PC-9 (cell line): Measurements from ENCODE around the gene FA2H. TPM values are rescaled to one million over a fixed set of nuclear protein-coding genes. Genes with fewer than 3 reads are reported as not detected.
A peak's percentile ranks its signal among the peaks of the same experiment; 100 is the strongest.

Experiments used
- BruUV-seq: library from RNA; stranded (reverse); fragments of 400-500 nt; replicated peaks from 2 replicates; lab custom pipeline; 2021; lab: Mats Ljungman, UMichigan
- CTCF ChIA-PET: fragments of 300-600 bp; sonication (Branson Sonifier 250); formaldehyde crosslinking; loops from one replicate; lab custom pipeline; 2022; ENCODE audit warnings: antibody characterized with exemption; lab: Charles Lee
- POLR2A ChIA-PET: fragments of 300-600 bp; sonication (Branson Sonifier 250); formaldehyde crosslinking; loops from one replicate; lab custom pipeline; 2022; ENCODE audit warnings: antibody characterized with exemption; ENCODE audit not compliant: unreplicated experiment; lab: Charles Lee
- DNase-seq, 2 experiments: peaks; one replicate each; pipeline versions ENCODE4 v3.0.0 to v3.0.0-alpha.2; 2015 to 2022; ENCODE audit warnings: mixed read lengths in 1 of 2
- H2AFZ ChIP-seq: fragments of 200-600 bp; sonication (generic); 2 replicates; pipeline ENCODE4 v1.8.1; 2017; ENCODE audit warnings: antibody characterized with exemption
- H3F3A ChIP-seq: fragments of 200-600 bp; sonication (generic); 2 replicates; pipeline ENCODE4 v1.8.1; 2017; ENCODE audit warnings: antibody characterized with exemption, mild to moderate bottlenecking, low read depth; ENCODE audit not compliant: insufficient read depth
- H3K27ac ChIP-seq: fragments of 200-600 bp; sonication (generic); 2 replicates; pipeline ENCODE4 v1.6.1; 2016; ENCODE audit warnings: mixed run types
- H3K27me3 ChIP-seq: fragments of 200-600 bp; sonication (generic); 2 replicates; pipeline ENCODE4 v1.6.1; 2016; ENCODE audit warnings: low read depth, mixed run types; ENCODE audit not compliant: insufficient read depth
- H3K36me3 ChIP-seq: fragments of 200-600 bp; sonication (generic); 2 replicates; pipeline ENCODE4 v1.6.1; 2016; ENCODE audit warnings: low read depth, mixed run types
- H3K4me1 ChIP-seq: fragments of 200-600 bp; sonication (generic); replicated peaks from 2 replicates; pipeline ENCODE4 v1.6.1; 2016; ENCODE audit warnings: mixed run types; ENCODE audit not compliant: insufficient read depth
- H3K4me2 ChIP-seq: fragments of 200-600 bp; sonication (generic); 2 replicates; pipeline ENCODE4 v1.6.1; 2017; ENCODE audit warnings: mixed run types
- H3K4me3 ChIP-seq: fragments of 200-600 bp; sonication (generic); 2 replicates; pipeline ENCODE4 v1.6.1; 2016; ENCODE audit warnings: mixed run types
- H3K79me2 ChIP-seq: fragments of 200-600 bp; sonication (generic); 2 replicates; pipeline ENCODE4 v1.6.1; 2017; ENCODE audit warnings: low read depth, mixed run types
- H3K9me2 ChIP-seq: fragments of 200-600 bp; sonication (generic); 2 replicates; pipeline ENCODE4 v1.8.1; 2017; ENCODE audit warnings: mild to moderate bottlenecking; ENCODE audit not compliant: insufficient read depth
- H3K9me3 ChIP-seq: fragments of 200-600 bp; sonication (generic); 2 replicates; pipeline ENCODE4 v1.8.1; 2016; ENCODE audit warnings: low read depth; ENCODE audit not compliant: insufficient read depth
- H4K20me1 ChIP-seq: fragments of 200-600 bp; sonication (generic); 2 replicates; pipeline ENCODE4 v1.8.1; 2017; ENCODE audit not compliant: insufficient read depth
- EZH2 ChIP-seq: fragments of 200-600 bp; sonication (generic); IDR thresholded peaks from 2 replicates; pipeline ENCODE4 v1.8.0; 2017; ENCODE audit warnings: antibody characterized with exemption, low read depth
- intact Hi-C: fragments of 100-400 bp; cut with micrococcal nuclease; formaldehyde crosslinking; loops from one replicate; pipeline ENCODE4 v1.10.0; 2022; ENCODE audit not compliant: unreplicated experiment
- total RNA-seq: library from RNA; stranded (reverse); gene quantifications from 2 replicates; pipeline ENCODE4 v1.2.3, GENCODE V29; 2021
- TF ChIP-seq, protein P1 (sequence below): fragments of 200-600 bp; sonication (generic); conservative IDR thresholded peaks from 2 replicates; pipeline ENCODE4 v1.6.1; 2017; ENCODE audit warnings: mixed run types, antibody characterized with exemption, mild to moderate bottlenecking, moderate library complexity

FA2H gene
- total RNA-seq, 1 experiment from 2014 or later = 3.5 TPM

GRCh38 chr16:74666425-74667254, 108.0 kb downstream of the FA2H start, which contains the start of gene RFWD3:
RFWD3 (minus strand) TSS chr16:74666877; CDS start chr16:74661449, 5,428 bp downstream.
- no peaks in the 10 kb centered on the region; the same call in 1 of the 2 replicates for H3F3A ChIP-seq
- H3K9me3 ChIP-seq = no peaks in the 10 kb centered on the region
- peaks cover 8% of the 10 kb centered on the region; the same call in 1 of the 2 replicates for H3K4me1 ChIP-seq
- DNase-seq = peak; percentile 94 to 97
- intact Hi-C loops = no loop called here
- peak within 1 kb of the TSS; percentile 53 for H3K27ac ChIP-seq
- BruUV-seq = TSS peak; percentile 30
- ChIA-PET CTCF (interaction anchor here (0.6 to 1.1 kb wide), 2 partner anchors 147 to 356 kb away, joined by 3 read pairs; no protein-coding TSS in a partner anchor), POLR2A (interaction anchor here (0.6 to 1.0 kb wide), 5 partner anchors 9 to 108 kb away, joined by 3 to 40 read pairs (median 5); partner anchors contain the start of gene FA2H)
- peak within 1 kb of the TSS; percentile 95 for H3K4me2 ChIP-seq
- peaks cover 20% of the 10 kb centered on the region for H3K36me3 ChIP-seq
- H2AFZ ChIP-seq = peak within 1 kb of the TSS; percentile 88
- H3K9me2 ChIP-seq = no peaks in the 10 kb centered on the region
- H3K4me3 ChIP-seq = peak within 1 kb of the TSS; percentile 100
- no peaks in the 10 kb centered on the region for H3K27me3 ChIP-seq
- peaks cover 48% of the 10 kb centered on the region for H3K79me2 ChIP-seq
- H4K20me1 ChIP-seq = peaks cover 11% of the 10 kb centered on the region; the same call in 1 of the 2 replicates
- TF ChIP-seq EZH2 = no peak
- TF ChIP-seq, protein P1, sequence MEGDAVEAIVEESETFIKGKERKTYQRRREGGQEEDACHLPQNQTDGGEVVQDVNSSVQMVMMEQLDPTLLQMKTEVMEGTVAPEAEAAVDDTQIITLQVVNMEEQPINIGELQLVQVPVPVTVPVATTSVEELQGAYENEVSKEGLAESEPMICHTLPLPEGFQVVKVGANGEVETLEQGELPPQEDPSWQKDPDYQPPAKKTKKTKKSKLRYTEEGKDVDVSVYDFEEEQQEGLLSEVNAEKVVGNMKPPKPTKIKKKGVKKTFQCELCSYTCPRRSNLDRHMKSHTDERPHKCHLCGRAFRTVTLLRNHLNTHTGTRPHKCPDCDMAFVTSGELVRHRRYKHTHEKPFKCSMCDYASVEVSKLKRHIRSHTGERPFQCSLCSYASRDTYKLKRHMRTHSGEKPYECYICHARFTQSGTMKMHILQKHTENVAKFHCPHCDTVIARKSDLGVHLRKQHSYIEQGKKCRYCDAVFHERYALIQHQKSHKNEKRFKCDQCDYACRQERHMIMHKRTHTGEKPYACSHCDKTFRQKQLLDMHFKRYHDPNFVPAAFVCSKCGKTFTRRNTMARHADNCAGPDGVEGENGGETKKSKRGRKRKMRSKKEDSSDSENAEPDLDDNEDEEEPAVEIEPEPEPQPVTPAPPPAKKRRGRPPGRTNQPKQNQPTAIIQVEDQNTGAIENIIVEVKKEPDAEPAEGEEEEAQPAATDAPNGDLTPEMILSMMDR = no peak

DNA sequence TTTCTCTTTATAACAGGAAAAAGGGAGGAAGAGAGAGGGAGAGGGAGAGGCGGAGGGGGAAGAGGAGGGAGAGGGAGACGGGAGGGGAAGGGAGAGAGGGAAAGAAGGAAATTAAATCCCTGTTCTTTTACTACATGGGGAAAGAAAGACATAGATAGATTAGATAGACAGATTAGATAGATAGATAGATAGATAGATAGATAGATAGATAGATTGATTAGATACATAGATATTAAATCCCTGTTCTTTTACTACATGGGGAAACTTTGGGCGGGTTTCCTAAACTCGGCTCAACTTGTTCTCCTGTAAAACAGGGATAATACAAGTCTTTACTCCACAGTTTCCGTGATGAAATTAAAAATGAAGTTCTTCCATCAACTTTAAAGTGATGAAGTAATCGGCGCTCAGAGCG, 108.6 kb downstream of the FA2H start:
- H3K4me3 ChIP-seq = peak overlapping the region; percentile 100
- ChIA-PET CTCF (no interaction called here), POLR2A (interaction anchor here (0.7 kb wide), 1 partner anchor 37 kb away, joined by 4 read pairs; no protein-coding TSS in a partner anchor)
- H3K9me3 ChIP-seq = no peaks in the 10 kb centered on the region
- peaks cover 55% of the 10 kb centered on the region for H3K79me2 ChIP-seq
- H3K36me3 ChIP-seq = peaks cover 26% of the 10 kb centered on the region
- no peaks in the 10 kb centered on the region; the same call in 1 of the 2 replicates for H3F3A ChIP-seq
- H3K4me1 ChIP-seq = peaks cover 8% of the 10 kb centered on the region; the same call in 1 of the 2 replicates
- no peak for TF ChIP-seq EZH2
- TF ChIP-seq, protein P1 = no peak
- intact Hi-C loops = no loop called here
- no peaks in the 10 kb centered on the region for H3K27me3 ChIP-seq
- no TSS peak for BruUV-seq
- no peak for DNase-seq
- peak overlapping the region; percentile 76 for H2AFZ ChIP-seq
- peaks cover 18% of the 10 kb centered on the region for H4K20me1 ChIP-seq
- H3K9me2 ChIP-seq = no peaks in the 10 kb centered on the region
- H3K27ac ChIP-seq = peak overlapping the region; percentile 53
- peak overlapping the region; percentile 95 for H3K4me2 ChIP-seq

Other genes with a start within 250 kb of the FA2H start
- 117 TPM in 2 replicates for gene GLG1, start 167.7 kb downstream of the FA2H start, total RNA-seq
- gene RFWD3, start 107.9 kb downstream of the FA2H start, total RNA-seq = 49.5 and 58.0 TPM in 2 replicates
- gene MLKL, start 74.0 kb downstream of the FA2H start, total RNA-seq = 6.8 and 11.2 TPM in 2 replicates
- 97.0 and 97.1 TPM in 2 replicates for gene WDR59, start 210.3 kb upstream of the FA2H start, total RNA-seq
- 64.4 and 79.3 TPM in 2 replicates for gene ZNRF1, start 224.2 kb upstream of the FA2H start, total RNA-seq